NCI-H510A (cell line): ENCODE measurements around the gene PTPN2.

Source experiments
- DNase-seq: peaks from one replicate; lab custom pipeline; 2025; lab: John Stamatoyannopoulos, UW

PTPN2 gene

DNA sequence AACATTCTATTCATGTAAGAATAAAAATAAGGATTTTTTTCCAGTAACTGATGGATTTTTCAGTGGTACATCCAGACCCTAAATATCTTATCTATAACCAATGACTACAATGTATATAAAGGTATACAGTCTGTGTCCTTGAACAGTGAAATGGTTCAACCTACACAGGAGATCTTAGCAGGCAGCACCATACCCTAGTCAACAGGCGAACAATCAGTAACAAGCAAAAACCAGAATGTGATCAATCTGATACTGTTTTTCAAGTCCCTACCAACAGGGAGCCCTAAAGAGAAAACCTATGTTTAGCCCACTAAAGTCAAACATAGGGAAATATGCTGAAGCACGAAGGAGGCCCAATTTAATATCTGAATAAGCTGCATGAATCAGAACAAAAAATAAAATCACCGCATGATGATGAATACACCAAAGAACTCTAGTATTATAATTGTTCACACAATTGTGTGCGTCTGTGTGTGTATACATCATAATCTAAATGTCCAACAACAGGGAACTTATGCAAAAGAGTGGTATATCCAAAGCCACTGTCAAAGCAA, 26.0 kb downstream of the PTPN2 start:
- DNase-seq, result no peak

DNA sequence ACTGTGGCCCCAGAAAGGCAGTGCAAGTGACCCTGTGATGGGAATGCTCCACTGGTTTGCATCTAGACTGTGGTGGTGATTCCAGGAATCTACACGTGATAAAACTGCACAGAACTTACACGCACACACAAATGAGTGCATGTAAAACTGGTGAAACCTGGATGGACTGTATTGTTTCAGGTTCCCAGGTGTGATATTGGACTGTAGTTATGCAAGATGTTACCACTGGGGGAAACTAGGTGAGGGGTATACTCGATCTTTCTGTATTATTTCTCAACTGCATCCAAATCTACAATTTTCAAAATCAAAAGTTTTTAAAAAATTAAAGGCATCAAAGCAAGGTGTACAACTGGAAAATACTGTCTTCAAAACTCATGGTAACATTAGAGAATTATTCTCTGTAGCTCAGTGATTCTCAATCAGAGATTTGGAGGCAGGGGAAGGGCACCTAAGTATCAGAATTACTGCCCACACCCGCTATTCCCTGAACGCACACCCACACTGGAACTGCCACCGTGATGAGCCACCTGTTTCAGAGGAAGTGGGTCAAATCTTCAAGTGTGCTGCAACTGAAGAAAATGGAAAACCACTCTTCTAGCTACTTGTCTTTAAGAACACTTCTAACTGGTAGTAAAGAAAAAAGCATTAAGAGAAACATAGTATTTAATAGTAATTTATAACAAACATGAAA, 26.7 kb downstream of the PTPN2 start:
- DNase-seq, result no peak

DNA sequence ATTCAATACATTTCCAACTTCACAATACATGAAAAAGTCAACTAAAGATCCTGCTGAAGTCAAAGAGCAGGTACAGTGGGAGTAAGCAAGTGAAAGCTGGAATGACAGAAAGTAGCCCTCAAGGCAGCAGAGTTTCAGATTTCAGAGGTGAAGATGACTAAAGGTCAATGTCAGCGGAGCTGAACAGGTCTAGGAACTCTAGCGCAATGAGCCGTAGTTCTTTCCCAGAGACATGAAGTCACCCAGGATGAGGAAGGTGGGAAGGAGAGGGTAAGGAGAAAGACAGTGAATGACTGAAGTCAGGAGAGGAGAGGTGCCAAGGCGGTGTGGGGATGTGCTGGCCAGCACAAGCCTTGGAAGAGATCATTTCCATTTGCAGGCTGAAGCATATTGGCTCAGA, 28.1 kb downstream of the PTPN2 start:
- DNase-seq, result no peak

DNA sequence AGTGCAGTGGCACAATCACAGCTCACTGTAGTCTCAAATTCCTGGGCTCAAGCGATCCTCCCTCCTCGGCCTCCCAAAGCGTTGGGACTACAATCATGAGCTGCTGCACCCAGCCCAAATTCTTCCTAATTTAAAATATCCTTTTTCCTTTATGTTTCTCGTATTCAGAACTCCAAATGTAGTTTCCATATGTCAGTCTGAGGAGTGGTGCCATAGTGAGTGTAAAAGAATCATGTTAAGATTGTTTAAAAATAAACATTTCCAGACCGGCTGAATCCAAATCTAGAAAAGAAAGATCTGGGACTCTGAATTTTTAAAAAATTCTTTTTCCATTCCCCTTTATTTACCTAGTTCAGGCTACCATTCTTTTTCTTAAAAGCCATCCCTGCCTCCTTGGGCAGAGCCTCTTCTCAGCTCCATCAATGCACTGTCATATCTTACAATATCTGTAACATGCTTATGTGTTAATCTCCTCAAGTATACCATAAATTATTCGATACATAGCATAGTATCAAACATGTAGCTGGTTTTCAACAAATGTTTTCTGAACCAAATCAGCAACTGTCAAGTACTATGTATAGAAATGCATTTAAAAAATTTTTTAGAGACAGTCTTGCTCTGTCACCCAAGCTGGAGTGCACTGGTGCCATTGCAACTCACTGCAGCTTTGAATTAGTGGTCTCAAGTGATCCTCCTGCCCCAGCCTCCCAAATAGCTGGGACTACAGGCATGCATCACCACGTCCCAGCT, 31.3 kb downstream of the PTPN2 start:
- no peak for DNase-seq

DNA sequence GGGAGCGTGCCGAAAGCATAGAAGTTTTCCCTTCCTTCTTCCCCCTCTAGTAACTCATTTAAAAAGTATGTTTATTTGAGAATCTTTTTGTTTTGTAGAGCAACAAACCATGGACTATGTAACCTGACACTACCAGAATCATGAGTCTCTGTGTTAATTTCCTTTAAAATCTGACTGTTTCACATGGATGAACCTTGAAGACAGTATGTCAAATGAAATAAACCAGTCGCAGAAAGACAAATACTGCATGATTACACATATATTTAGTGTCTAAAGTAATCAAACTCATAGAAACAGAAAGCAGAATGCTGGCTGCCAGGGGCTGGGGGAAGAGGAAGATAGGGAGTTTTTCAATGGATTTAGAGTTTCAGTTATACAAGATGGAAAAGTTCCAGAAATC, 32.3 kb downstream of the PTPN2 start:
- DNase-seq, result no peak

DNA sequence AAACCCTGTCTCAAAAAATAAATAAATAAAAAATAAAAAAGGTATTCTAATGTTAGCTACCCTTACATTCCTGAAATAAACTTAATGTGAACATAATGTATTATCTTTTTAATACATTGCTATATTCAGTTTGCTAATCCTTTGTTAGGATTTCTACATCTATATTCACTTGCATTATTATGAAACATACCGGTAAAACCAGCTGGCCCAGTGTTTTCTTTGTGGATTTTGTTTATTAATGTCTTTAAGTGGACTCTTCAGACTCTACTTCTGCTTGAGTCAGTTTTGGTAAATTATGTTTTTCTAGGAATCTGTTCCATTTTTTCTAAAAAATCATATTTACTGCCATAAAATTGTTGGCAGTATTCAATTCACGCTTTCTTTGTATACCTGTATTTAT, 34.5 kb downstream of the PTPN2 start:
- DNase-seq, result no peak

DNA sequence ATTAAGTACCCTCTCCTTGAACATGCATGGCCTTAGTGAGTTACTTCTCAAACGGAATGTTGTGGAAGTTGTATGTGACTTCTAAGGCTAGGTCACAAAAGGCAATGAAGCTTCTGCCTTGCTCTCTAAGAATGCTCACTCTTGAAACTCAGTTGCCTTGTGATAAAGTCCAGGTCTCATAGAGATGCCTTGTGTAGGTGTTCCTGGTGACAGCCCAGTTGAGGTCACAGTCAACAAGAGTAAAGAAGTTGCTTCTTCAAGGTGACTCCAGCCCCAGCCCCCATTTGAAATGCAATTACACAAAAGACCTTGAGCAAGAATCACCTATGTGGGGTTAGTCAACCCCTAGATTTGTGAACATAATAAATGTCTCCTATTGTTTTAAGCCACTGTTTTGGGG, 35.6 kb downstream of the PTPN2 start:
- DNase-seq, result no peak

DNA sequence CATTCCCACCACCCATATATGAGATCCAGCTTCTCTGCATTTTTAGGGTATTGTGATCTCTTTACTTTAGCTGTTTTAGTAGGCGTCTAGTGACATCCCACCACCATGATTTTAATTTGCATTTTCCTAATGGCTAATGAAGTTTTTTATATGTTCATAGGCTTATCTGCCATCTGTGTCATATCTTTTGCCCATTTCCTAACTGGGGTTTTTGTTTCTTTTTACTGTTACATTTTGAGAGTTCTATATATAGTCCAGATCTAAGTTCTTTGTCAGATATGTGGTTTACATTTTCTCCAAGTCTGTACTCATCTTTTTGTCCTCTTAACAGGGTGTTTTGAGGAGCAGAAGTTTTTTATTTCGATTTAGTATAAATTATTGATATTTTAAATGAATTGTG, 39.6 kb downstream of the PTPN2 start:
- no peak for DNase-seq

DNA sequence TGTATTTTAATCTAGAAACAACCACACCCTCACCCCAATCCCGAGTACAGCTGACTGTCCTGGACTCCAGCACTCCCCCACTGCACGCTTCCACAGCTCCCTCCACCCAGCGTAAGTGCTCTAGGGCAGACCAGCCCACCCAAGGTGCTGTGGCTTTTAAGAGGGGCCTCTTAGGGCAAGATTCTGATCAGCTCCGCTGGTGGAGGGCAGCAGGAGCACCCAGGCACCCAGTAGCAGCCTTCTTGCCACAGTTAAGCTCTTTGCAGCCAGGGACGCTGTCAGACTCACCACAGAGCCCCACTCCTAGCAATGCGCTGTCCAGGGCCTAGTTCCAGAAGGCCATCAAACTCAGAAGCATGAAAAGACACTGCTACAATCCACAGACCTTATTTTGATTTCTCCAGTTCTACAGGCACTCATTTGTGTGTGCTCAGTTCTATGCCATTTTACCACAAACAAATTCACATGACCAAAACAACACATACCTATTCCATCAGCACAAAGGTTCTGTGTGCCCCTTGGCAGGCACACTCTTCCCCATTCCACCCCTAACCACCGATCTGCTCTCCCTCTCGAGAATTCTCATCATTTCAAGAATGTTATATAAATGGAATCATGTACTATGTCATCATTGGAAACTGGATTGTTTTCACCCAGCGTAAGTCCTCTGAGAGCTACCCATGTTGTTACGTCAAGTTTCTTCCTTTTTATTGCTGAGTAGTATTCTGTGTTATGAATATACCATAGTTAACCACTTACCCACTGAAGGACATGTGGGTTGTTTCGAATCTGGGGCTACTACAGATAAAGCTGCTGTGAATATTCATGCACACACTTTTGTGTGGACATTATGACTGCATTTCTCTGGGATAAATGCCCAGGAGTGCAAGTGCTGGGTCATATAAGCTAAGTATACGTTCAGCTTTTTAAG, 40.4 kb downstream of the PTPN2 start:
- DNase-seq, result no peak

DNA sequence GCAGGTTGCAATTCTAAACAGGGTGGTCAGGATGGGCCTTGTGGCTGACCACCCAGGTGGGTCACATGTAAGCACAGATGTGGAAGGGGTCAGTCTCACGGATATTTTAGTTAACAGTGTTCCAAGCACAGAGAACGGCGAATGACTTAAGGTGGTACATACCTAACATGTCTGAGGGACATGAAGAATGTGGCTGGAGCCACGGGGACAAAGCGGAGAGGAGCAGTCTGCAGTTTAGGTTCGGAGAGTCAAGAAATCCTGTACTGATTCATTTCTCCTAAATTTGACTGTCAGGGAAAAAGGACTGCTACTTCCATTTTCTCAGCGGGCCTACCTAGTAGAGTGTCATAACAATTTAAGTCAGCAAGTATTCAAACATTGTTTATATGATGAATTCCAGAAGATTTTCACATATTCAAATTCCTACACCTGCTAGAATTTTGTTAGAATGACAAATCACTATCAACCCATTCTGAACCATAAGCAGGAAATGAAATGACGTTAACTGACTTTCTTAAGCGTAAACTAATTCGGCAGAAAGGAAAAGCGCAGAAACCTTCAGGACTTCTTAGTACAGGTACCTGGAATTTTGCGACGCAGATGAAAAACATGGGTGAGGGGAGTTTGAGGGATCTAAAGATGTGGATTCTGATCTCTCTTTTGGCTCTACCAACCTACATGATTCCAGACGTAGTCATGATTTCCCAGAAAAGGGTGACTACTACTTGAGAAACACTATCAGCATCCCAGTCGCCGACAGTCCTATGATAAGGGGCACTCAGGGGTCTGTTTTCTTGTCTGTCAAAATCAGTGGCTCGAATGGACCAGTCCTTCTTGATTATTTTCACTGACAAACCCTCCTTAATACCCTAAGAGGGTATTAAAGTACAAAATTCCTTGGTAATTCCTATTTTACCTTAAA, 41.3 kb downstream of the PTPN2 start:
- DNase-seq, result no peak

DNA sequence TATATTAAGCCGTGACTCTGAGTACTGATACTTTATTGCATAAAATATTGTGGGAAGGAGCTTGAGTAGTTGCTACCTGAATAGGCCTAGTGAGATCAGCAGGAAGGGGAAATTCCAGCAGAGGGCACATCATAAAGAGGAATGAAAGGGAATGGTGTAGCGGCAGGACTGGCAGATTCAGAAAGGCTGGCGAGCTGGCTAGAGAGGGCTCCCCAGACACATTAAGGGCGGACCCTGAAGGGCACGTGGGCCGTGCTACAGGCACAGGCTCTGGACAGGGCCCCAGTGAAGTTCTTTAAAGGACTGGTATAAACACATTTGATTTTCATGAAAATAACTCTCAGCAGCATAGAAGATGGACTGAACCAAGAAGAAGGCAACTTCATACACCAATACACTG, 43.0 kb downstream of the PTPN2 start:
- no peak for DNase-seq

DNA sequence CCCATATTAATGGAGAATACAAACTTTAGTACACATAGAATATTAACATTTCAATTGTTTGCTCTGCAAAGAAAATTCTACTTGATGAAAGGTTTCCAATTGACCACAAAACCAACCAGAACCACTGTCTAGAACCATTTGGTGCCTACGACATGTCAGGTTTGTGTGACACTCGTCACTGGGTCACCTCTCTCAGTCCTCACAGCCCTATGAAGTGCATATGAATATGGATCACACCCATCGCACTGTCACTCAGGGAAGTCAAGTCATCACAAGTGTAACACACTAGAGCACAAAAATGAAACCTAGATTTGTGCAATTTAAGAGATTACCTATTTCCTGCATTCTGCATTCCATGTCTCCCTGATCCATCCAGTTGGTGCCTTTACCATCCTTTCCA, 43.7 kb downstream of the PTPN2 start:
- DNase-seq, result no peak

DNA sequence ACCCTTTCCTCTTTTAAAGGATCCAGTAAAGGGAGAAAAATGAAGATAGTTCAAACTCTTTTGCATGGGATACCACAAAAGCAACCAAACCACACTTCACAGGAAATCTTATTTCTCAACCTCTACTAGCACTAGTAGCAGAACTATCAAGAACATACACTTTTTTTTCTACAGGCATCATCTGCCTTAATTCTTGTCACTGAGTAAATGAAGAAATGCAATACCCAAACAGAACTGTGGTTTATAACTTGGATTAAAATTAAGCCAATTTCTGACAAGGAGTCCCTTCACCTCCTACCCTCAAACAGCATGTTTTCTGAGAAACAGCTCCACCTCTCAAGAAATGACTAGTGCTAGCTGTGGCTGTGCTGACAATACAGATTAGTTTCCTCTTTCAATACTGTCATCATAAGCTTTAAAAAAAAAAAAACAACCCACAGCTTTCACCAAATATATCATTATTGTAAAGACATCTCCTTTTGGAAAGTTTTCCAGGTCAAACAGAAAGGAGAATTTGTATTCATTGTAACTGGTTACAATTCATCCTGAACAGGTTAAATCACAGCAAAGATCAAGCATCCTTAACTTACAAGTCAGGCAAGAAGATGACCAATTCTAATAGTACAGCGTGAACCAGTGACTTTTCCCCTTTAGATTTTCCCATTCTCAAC, 44.4 kb downstream of the PTPN2 start:
- DNase-seq, result no peak

DNA sequence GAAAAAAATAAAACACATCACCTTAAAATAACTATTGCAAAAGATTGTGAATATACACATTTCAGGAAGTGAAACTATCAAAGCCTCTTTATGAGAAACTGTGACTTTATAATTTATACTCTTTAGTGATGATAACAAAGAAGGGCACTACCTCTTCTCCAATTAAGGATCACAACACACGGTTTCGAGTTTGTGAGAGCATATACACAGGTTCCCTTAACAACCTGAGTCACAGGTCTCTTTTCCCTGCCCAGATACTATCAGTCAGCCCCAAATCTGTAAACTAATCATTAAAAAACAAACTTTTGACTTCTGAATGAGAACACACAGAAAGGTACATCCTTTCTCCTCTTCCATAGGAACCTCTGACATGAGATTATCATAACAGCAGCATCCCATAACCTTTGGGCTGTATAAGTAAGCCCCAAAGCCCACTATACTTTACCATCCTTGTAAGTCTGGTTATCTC, 44.9 kb downstream of the PTPN2 start:
- no peak for DNase-seq

DNA sequence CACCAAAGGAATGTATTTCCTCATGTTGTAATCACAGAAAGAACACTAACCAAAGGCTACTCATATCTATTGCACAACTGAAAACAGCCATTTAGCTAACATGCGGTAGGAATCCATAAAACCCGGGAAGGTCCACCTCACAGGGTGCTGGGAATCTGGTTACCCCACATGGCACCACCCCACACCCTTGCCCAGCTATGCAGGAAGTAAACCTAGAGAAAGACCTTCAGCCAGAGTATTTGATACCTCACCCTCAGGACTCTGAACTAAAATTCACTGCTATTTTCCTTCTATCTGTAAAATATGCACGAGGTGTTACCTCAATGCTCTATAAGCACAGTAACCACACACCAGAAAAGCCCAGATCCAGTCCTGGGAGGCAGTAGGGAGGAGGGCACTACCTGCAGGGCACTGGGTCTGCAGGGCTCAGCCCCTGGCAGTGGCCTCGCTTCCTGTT, 45.8 kb downstream of the PTPN2 start:
- DNase-seq, result no peak

DNA sequence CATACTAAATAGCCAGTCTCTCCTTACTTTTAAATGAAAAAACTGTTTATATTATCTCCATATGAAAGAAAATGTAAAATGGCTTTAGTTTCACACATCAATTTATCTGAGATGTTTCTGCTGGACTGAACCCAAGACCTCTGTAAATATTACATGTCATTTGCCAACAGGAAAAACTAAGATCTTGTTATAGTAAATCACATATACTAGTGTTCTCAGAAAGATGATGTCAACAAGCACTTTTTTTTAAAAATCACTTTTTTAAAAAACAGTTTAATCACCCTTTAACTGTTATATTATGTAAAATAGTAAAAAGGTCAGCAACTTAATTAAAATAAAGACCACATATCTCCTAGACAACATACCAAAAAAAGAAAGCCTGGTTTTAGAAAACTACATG, 46.3 kb downstream of the PTPN2 start:
- DNase-seq, result no peak

DNA sequence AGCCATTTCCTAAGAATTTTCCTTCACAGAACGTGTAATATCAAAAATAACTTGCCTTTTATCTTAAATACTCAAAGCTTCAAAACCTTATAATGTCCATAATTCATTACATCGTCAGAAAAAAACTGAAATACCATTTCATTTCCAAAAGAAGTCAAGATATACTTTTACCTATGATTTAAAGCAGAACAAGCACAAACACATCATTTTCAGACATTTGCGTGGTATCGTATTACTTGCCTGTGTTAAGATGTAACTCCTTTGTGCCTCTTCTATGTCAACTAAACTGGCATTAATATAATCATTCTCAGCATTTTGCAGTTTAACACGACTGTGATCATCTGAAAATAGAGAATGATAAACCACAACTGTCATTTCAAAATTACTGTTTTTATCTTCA, 47.5 kb downstream of the PTPN2 start:
- DNase-seq, result no peak

DNA sequence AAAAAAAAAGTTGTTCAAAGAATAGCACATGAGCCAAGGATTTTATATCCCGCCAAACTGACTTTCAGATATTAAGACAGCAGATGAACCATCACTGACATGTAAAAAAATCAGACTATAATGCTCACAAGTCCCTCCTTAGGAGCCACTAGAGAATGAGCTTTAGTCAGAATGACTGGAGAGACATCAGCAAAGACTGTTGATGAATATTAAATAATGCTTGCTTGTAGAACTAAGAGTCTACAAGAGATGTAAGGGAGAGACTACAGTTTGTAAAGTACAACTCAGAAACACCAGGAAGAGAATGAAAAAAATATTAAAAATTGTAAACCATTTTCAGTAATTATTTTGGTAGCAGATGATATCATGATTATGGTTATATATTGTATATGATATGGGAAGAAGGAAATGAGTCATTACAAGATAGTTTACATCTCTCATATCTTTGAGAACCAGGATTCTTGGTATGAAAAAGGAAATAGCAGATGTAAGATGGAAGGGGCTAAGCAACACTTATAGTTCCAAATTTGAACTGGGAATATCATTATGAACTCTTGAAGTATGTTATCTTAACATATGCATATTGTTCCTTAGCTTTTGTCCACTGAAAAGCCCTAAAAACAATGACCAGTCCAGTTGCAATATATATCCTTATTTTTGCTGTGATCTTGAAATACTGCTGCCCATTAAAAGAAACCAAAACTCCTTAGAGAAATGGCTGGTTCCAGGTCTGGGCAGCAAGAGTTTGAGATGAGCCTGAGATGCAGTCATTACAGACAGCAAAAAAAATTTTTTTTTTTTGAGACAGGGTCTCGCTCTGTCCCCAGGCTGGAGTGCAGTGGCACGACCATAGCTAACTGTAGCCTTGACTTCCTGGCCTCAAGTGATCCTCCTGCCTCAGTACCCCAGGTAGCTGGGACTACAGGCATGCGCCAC, 55.7 kb downstream of the PTPN2 start:
- no peak for DNase-seq

DNA sequence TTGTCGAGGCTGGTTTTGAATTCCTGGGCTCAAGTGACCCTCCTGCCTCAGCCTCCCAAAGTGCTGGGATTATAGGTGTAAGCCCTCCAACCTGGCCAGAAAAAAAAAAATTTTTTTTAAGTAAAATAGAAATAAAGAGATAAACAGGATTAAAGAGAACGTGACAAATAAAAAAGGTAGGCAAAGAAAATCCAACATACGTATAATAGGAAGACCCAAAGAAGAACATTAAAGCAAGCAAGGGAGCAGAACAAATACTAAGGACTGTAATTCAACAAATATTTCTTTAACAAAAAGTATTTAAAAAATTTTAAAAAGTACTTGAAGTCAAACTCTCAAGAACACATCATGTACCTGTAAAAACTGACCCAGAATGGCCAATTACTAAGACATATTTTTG, 56.4 kb downstream of the PTPN2 start:
- DNase-seq, result no peak
